HG03521 (cell line): Measurements from ENCODE around the gene TSEN2.
"Not testable (repeated sequence)": the region's sequence is repeated elsewhere in the genome, so short reads cannot be mapped to it uniquely, and the experiment has no call there.

ENCODE experiments used
- ATAC-seq: cut with Tn5 transposase; IDR thresholded peaks from one replicate; pipeline ENCODE4 v1.9.1; 2021; ENCODE audit warnings: mild to moderate bottlenecking, moderate library complexity; ENCODE audit not compliant: unreplicated experiment

The TSEN2 gene

GRCh38 chr3:12470680-12471079, 13.6 kb upstream of the TSEN2 start:
- ATAC-seq: no peak

- no peak for ATAC-seq
These were observed 13.0 kb upstream of the TSEN2 start for GRCh38 chr3:12471241-12471640.

- no peak for ATAC-seq
These were observed 12.2 kb upstream of the TSEN2 start for GRCh38 chr3:12472000-12472610.

GRCh38 chr3:12472796-12473195, 11.5 kb upstream of the TSEN2 start:
- no peak for ATAC-seq

GRCh38 chr3:12473511-12473910, 10.8 kb upstream of the TSEN2 start:
- no peak for ATAC-seq

GRCh38 chr3:12476238-12476897, 7.9 kb upstream of the TSEN2 start:
- no peak for ATAC-seq

- ATAC-seq: no peak
These were observed 7.0 kb upstream of the TSEN2 start for GRCh38 chr3:12477256-12477655.

GRCh38 chr3:12478326-12478725, 6.0 kb upstream of the TSEN2 start:
- no peak for ATAC-seq

GRCh38 chr3:12479198-12479597, 5.1 kb upstream of the TSEN2 start:
- not testable (repeated sequence) for ATAC-seq

- ATAC-seq: no peak
These were observed 4.3 kb upstream of the TSEN2 start for GRCh38 chr3:12479919-12480427.

GRCh38 chr3:12483410-12483809, 870 bp upstream of the TSEN2 start:
- ATAC-seq: no peak

- no peak for ATAC-seq
These were observed 445 bp upstream of the TSEN2 start for GRCh38 chr3:12483872-12484197.

GRCh38 chr3:12484983-12485327, 675 bp downstream of the TSEN2 start:
- no peak for ATAC-seq

GRCh38 chr3:12486001-12486400, 1.7 kb downstream of the TSEN2 start:
- ATAC-seq: no peak

- ATAC-seq: no peak
These were observed 2.6 kb downstream of the TSEN2 start for GRCh38 chr3:12486916-12487315.

GRCh38 chr3:12487336-12487735, 3.1 kb downstream of the TSEN2 start:
- ATAC-seq: no peak

- ATAC-seq: no peak
These were observed 3.5 kb downstream of the TSEN2 start for GRCh38 chr3:12487786-12488185.

GRCh38 chr3:12489368-12489767, 5.1 kb downstream of the TSEN2 start:
- ATAC-seq: no peak

- no peak for ATAC-seq
These were observed 5.6 kb downstream of the TSEN2 start for GRCh38 chr3:12489832-12490231.

GRCh38 chr3:12490547-12490946, 6.3 kb downstream of the TSEN2 start:
- ATAC-seq: no peak

GRCh38 chr3:12495749-12496452, 11.6 kb downstream of the TSEN2 start:
- ATAC-seq: no peak

GRCh38 chr3:12496453-12496761, 12.1 kb downstream of the TSEN2 start:
- no peak for ATAC-seq
